GM21737 (cell line): ENCODE measurements around the gene AUTS2.

Experiments
- ATAC-seq: cut with Tn5 transposase; IDR thresholded peaks from one replicate; pipeline ENCODE4 v1.9.1; 2021; ENCODE audit warnings: mild to moderate bottlenecking, moderate library complexity; ENCODE audit not compliant: unreplicated experiment

The AUTS2 gene

GRCh38 chr7:69840248-69840647 lies 242.0 kb downstream of the AUTS2 start:
- no peak for ATAC-seq

- ATAC-seq = peak; percentile 44
Measured at GRCh38 chr7:69843653-69844052, 245.4 kb downstream of the AUTS2 start.

DNA sequence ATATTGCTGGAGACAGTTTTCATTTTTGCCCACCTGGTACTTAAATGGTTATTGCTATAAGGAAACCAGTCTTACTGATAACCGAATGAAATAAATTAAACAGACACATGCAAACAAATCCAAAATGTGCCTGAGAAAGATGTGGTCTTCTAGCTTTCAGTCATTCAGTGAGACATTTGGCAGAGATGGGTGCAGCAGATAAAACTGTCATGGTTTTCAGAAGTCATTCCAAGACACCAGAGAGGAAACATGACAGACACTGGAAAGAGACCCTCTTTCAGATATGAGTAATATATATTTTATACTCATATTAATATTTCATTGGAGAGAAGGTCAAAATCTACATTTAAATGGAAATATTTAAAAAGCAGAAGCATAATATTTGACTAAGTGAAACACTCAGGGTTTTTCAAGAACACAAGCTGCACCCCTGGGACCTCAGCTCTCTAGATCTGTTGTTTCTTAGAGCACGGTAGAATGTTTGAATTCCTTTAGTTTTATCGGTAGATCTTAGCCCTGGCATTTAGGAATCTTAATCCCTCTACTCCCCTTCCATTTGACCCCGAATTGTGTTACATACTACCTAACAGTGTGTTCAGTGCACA lies 246.1 kb downstream of the AUTS2 start:
- ATAC-seq = no peak

- ATAC-seq = no peak
Measured at GRCh38 chr7:69845721-69846495, 247.6 kb downstream of the AUTS2 start.

DNA sequence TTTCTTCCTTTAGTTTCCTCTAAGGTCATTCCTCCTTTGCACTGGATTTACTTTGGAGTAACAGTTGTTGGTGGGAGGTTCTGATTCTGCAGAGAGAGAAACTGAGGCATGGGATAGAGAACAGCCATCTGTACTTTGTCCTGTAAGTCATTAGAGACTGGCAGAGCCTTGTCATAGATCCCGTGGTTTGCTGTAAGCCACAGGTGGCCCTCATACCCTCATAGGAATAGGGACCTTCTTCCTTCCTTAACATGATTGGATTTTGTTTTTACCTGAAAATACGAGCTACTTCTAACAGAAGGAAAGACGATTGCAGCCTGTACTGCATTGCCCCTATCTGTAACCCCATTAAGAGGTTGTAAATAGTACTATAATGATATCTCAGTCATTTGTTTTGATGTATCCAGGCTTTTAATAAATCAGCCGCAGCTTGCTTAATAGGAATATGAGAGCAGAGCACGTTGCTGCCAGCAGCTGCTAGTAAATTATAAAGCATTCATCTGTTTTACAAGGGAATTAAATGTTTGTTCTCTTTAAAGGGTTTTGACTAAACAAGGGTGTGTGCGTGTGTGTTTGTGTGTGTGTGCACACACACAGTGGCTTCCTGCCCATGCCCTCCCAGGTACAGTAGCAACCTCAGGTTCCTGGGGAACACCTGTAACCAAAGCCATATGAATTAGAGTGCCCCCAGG lies 249.8 kb downstream of the AUTS2 start:
- no peak for ATAC-seq

- no peak for ATAC-seq
Measured at GRCh38 chr7:69849268-69849667, 251.0 kb downstream of the AUTS2 start.

DNA sequence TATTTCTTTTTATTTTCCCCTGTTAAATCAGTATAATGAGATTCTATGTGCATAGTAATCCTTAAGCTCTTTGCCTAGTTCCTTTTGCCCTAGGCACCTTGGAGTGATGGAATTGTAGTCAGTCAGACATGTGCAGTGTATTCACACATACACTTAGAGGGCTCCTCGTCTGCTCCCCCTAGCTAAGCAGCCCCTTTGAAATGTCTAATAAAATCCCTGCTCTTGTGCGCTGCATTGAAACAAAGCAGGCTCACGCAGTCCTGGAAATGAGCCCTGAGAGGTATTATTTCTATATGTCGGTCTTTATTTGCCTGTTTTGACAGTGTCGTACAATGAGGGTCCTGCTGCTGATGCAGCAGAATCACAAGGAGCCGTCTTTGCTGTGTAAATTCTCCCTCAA lies 258.7 kb downstream of the AUTS2 start:
- ATAC-seq = no peak

GRCh38 chr7:69858471-69858870 lies 260.2 kb downstream of the AUTS2 start:
- no peak for ATAC-seq

- no peak for ATAC-seq
Measured at GRCh38 chr7:69859342-69859741, 261.1 kb downstream of the AUTS2 start.

- ATAC-seq = no peak
Measured at GRCh38 chr7:69860486-69860885, 262.2 kb downstream of the AUTS2 start.

DNA sequence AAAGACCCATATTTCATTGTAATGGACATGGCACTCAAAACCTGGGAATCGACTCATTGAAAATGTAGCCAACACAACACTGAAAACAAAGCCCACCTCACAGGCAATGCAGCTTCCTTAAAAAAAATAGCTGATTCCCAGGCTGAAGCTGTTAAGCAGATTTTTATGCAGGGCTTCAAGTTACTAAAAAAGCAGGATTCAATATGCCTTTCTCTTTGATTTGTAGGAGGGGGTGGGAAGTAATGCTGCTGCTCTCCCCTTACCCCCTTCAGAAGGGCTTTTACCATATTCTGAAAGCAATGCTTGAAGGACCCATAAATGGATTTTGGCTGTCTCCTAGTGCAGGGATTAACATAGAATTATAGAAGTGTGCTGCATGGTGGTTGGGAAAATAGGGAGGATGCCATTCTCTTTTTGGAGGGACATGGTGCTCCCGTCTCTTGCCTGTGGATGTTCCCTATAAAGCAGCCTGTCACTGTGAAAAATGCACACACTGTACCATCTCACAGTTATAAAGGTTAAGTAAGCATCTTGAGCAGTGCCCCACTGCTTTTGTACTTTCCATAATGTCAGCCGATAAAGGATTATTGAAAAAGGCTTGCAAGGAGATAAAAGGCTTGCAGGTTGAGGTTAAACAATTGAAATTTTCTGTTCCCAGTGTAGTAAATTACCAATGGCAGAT lies 262.8 kb downstream of the AUTS2 start:
- no peak for ATAC-seq

- ATAC-seq = no peak
Measured at GRCh38 chr7:69862413-69863064, 264.3 kb downstream of the AUTS2 start.

GRCh38 chr7:69864274-69864673 lies 266.0 kb downstream of the AUTS2 start:
- ATAC-seq = no peak

DNA sequence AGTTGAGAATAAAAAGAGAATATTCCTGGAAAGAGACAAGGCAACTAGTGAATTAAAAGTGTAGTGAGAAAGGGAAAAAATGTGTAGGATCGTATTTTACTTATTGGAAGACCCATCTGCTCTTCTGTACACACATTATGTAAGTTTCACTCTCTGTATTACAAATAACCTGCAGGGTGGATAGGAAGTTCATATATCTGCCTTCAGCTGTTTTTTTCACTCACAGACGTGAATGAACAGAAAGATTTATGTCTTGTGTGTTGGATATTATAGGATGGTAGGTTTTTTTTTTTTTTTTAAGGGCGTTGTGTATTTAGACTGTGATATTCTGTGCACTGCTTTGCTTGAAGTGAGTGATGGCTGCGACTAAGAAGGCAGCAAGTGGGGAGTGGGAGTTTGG lies 266.5 kb downstream of the AUTS2 start:
- peak; percentile 68 for ATAC-seq

- ATAC-seq = no peak
Measured at GRCh38 chr7:69868921-69869320, 270.6 kb downstream of the AUTS2 start.

- ATAC-seq = no peak
Measured at GRCh38 chr7:69871213-69871885, 273.1 kb downstream of the AUTS2 start.

- ATAC-seq = no peak
Measured at GRCh38 chr7:69871886-69872569, 273.8 kb downstream of the AUTS2 start.

GRCh38 chr7:69873512-69873911 lies 275.2 kb downstream of the AUTS2 start:
- ATAC-seq = no peak

DNA sequence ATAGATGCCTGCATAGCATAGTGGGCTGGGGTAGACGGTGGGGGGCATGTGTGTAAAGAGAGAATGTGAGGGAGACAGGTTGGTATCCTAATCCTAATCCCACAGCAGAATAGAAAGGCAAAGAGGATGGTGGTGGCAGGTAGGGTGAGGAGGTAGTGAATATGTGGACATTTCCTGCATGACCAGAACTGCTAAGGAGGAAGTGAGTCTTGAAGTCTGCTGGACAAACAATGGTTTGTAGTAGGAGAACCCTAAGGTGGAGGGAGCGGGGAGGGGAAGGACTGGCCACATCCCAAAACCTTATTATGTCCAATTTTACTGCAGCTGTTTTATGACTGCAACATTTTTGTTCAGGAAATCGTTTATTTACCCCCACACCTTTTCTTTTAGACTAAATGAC lies 279.7 kb downstream of the AUTS2 start:
- no peak for ATAC-seq

GRCh38 chr7:69878591-69878990 lies 280.3 kb downstream of the AUTS2 start:
- ATAC-seq = no peak
